ENCODE results near the gene AADAT.

GRCh38 chr4:170111546-170111945, 21.8 kb upstream of the AADAT start:
- TF ChIP-seq CTCF (IDR thresholded peaks at IDR 0.05) (no peak), POLR2A (IDR thresholded peaks at IDR 0.05) (no peak), POLR2AphosphoS5 (IDR thresholded peaks at IDR 0.05) (no peak)
